GM19395 (cell line): Measurements from ENCODE around the gene TDRD12.
"Not testable (repeated sequence)": the region's sequence is repeated elsewhere in the genome, so short reads cannot be mapped to it uniquely, and the experiment has no call there.

ENCODE experiments used
- ATAC-seq: cut with Tn5 transposase; IDR thresholded peaks from one replicate; pipeline ENCODE4 v1.9.1; 2021; ENCODE audit warnings: mild to moderate bottlenecking, moderate library complexity; ENCODE audit not compliant: unreplicated experiment

TDRD12 gene

GRCh38 chr19:32862741-32863140, 143.2 kb downstream of the TDRD12 start:
- ATAC-seq: no peak

GRCh38 chr19:32863301-32863700, 143.7 kb downstream of the TDRD12 start:
- ATAC-seq: no peak

- no peak for ATAC-seq
These were observed 144.3 kb downstream of the TDRD12 start for GRCh38 chr19:32863841-32864240.

GRCh38 chr19:32864318-32865007, 144.9 kb downstream of the TDRD12 start:
- ATAC-seq: no peak

GRCh38 chr19:32865326-32865725, 145.8 kb downstream of the TDRD12 start:
- no peak for ATAC-seq

- no peak for ATAC-seq
These were observed 146.5 kb downstream of the TDRD12 start for GRCh38 chr19:32866061-32866460.

- no peak for ATAC-seq
These were observed 147.1 kb downstream of the TDRD12 start for GRCh38 chr19:32866564-32867265.

GRCh38 chr19:32867436-32867835, 147.9 kb downstream of the TDRD12 start:
- not testable (repeated sequence) for ATAC-seq

GRCh38 chr19:32868206-32868950, 148.8 kb downstream of the TDRD12 start:
- ATAC-seq: no peak

- ATAC-seq: no peak
These were observed 149.9 kb downstream of the TDRD12 start, which contains the start of gene SLC7A9 for GRCh38 chr19:32869369-32869965. Gene SLC7A9 (minus strand): TSS chr19:32869767. CDS start chr19:32868534, 1,233 bp downstream.

GRCh38 chr19:32869966-32870573, 150.5 kb downstream of the TDRD12 start:
- ATAC-seq: no peak

- no peak for ATAC-seq
These were observed 151.4 kb downstream of the TDRD12 start for GRCh38 chr19:32870981-32871451.

GRCh38 chr19:32872391-32872790, 152.8 kb downstream of the TDRD12 start:
- ATAC-seq: no peak

- ATAC-seq: no peak
These were observed 153.8 kb downstream of the TDRD12 start for GRCh38 chr19:32873247-32873959.

- no peak for ATAC-seq
These were observed 155.0 kb downstream of the TDRD12 start for GRCh38 chr19:32874605-32875004.

- ATAC-seq: no peak
These were observed 155.9 kb downstream of the TDRD12 start for GRCh38 chr19:32875428-32875827.

- no peak for ATAC-seq
These were observed 156.8 kb downstream of the TDRD12 start for GRCh38 chr19:32876236-32876918.

- no peak for ATAC-seq
These were observed 157.3 kb downstream of the TDRD12 start for GRCh38 chr19:32876919-32877285.
